ENCODE data around the gene TAMALIN. TPM values are rescaled to one million over a fixed set of nuclear protein-coding genes. Genes with fewer than 3 reads are reported as not detected.
A peak's percentile ranks its signal among the peaks of the same experiment; 100 is the strongest.

The TAMALIN gene
- total and polyA plus RNA-seq, 12 donors, result 1.8 to 44.9 (median 14.9) TPM

DNA sequence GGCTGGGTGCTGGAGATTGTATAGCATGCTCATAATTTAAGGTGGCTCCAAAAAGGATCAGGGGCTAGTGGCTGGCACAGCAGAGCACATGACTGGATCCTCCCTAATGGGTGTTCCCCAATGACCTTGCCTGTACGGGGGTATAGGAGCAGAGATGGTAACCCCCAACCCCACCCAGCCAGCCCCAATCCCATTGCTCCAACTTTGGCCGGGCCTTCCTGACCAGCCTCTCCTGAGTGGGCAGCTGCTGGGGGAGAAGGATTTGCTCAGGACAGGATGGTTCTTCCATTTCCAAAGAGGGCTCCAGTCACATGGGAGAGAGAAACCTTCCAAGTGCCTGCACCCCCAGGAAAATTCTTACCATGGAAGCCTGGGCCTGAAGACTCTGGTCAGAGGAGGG lies 29.2 kb downstream of the TAMALIN start:
- Histone ChIP-seq H3K36me3 (replicated peaks in 1 of 2) (no peaks in the 10 kb centered on the region), H3K27ac (peak overlapping the region; percentile 3 to 92 (median 77)), H3K4me3 (no peak overlapping the region), H3K9me3 (replicated peaks in 1 of 3) (no peaks in the 10 kb centered on the region), H3K27me3 (no peaks in the 10 kb centered on the region), H3K4me1 (replicated peaks in 1 of 2) (peaks cover 27 to 49% of the 10 kb centered on the region in 2 donors)
- 50 to 100% (median 74%) methylated on average over 1 to 2 of the region's 2 CpGs for WGBS, 4 donors
- TF ChIP-seq, protein P1, sequence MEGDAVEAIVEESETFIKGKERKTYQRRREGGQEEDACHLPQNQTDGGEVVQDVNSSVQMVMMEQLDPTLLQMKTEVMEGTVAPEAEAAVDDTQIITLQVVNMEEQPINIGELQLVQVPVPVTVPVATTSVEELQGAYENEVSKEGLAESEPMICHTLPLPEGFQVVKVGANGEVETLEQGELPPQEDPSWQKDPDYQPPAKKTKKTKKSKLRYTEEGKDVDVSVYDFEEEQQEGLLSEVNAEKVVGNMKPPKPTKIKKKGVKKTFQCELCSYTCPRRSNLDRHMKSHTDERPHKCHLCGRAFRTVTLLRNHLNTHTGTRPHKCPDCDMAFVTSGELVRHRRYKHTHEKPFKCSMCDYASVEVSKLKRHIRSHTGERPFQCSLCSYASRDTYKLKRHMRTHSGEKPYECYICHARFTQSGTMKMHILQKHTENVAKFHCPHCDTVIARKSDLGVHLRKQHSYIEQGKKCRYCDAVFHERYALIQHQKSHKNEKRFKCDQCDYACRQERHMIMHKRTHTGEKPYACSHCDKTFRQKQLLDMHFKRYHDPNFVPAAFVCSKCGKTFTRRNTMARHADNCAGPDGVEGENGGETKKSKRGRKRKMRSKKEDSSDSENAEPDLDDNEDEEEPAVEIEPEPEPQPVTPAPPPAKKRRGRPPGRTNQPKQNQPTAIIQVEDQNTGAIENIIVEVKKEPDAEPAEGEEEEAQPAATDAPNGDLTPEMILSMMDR (IDR thresholded peaks at IDR 0.05), result no peak
- TF ChIP-seq POLR2A (IDR thresholded peaks at IDR 0.05), result no peak
- DNase-seq, result peak in 2 of 7 donors; percentile 13 to 35
- intact Hi-C loops (cut with DNase I), result no loop called here

DNA sequence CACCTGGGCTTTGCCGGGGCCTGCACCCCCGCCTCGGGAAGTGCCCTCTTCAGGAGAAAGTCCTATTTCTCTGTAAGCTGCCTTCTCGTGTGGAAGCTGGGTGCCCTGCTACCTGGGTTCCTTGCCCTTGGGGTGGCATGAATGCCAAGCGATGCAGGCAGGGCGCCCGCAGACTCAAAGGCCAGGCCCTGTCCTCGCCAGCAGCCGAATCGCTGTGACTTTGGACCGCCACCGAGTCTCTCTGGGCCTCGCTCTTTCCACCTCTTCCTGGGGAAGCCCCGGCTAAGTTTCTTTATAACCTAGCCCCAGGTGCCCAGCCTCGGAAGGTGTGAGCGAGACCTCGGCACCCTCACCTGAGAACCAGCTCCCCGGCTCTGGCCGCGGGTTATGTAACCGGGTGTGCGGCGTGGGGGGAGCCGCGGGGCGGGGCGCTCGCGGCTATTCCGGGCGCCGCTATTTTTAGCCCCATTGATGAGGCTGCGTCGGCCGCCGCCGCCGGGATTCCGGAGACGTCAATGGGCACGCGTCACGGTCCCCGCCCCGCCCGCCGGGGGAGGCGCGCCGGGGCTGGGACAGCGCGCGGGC lies 29.9 kb downstream of the TAMALIN start:
- intact Hi-C loops (cut with DNase I), result no loop called here
- H3K4me3 ChIP-seq, result peak overlapping the region in 1 of 4 donors; percentile 72
- H3K9me3 ChIP-seq (replicated peaks in 1 of 3), result no peaks in the 10 kb centered on the region
- peak; percentile 80 to 95 (median 93) for DNase-seq
- peaks cover 27 to 49% of the 10 kb centered on the region in 2 donors for H3K4me1 ChIP-seq (replicated peaks in 1 of 2)
- H3K27me3 ChIP-seq, result no peaks in the 10 kb centered on the region
- WGBS, 4 donors, result 5 to 12% (median 6%) methylated on average over 9 to 53 of the region's 53 CpGs; no CpG with 5 or more reads in 1 of the 4 donors
- peak; percentile 45 to 79 for TF ChIP-seq POLR2A (IDR thresholded peaks at IDR 0.05)
- TF ChIP-seq, protein P1 (IDR thresholded peaks at IDR 0.05), result no peak
- peak overlapping the region; percentile 3 to 92 (median 77) for H3K27ac ChIP-seq
- no peaks in the 10 kb centered on the region for H3K36me3 ChIP-seq (replicated peaks in 1 of 2)

DNA sequence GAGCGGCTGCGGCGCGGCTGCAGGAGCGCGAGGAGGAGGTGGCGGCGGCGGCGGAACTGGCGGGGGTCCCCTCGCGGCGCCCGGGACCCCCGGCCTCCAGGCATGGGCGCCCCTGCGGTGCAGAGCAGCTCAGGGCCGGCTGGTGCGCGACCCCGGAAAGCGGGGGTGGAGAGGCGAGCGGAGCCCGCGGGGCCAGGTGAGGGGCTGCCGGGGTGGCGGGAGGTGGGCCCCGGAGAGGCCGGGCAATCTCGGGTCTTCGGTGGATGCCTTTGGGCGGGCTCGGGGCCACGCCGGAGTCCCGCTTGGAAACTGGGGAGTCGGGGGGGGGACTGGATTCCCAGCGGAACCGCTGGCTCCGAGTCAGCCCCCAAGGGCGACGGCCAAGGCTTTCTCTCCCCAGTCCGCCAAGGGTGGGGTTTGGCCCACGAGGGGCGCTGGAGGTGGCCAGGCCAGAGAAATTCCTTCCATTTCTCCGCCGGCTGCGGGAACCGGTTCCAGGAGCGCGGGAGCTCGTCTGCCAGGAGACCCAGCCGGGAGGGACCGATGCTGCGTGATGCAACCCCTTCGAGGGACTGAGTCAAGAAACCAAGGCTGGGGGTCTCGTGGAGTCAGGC lies 30.6 kb downstream of the TAMALIN start:
- Histone ChIP-seq H3K27me3 (no peaks in the 10 kb centered on the region), H3K4me1 (replicated peaks in 1 of 2) (peaks cover 27 to 45% of the 10 kb centered on the region in 2 donors), H3K36me3 (replicated peaks in 1 of 2) (no peaks in the 10 kb centered on the region), H3K4me3 (peak overlapping the region in 3 of 4 donors; percentile 44 to 72 (median 54)), H3K9me3 (replicated peaks in 1 of 3) (no peaks in the 10 kb centered on the region), H3K27ac (peak overlapping the region in 4 of 5 donors; percentile 50 to 94 (median 90))
- intact Hi-C loops (cut with DNase I), result no loop called here
- TF ChIP-seq, protein P1 (IDR thresholded peaks at IDR 0.05), result no peak
- TF ChIP-seq POLR2A (IDR thresholded peaks at IDR 0.05), result peak; percentile 26
- DNase-seq, result peak in 6 of 7 donors; percentile 68 to 79 (median 70)
- 1 to 3% (median 2%) methylated on average over 23 to 56 of the region's 59 CpGs for WGBS, 4 donors

DNA sequence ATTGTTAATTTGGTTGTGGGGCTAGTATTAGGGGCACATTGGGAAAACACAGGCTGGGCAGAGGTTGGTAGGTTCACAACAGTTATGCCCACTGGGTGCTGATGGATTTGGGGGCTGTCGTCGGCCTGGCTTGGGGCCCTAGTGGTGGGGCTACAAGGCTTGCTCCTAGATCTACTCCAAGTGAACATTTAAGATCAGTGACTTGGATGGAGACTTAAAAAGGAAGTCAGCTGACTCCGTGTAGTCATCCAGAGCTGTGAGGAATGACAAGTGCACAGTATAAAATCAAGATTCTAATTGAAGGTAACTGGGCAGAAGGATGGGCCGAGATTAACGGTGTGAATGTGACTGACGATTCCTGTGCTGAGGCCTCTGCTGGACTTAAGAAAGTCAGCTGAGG lies 31.7 kb downstream of the TAMALIN start:
- no peaks in the 10 kb centered on the region for H3K9me3 ChIP-seq (replicated peaks in 1 of 3)
- H3K27me3 ChIP-seq, result no peaks in the 10 kb centered on the region
- peak in 1 of 2 donors; percentile 43 for TF ChIP-seq POLR2A (IDR thresholded peaks at IDR 0.05)
- TF ChIP-seq, protein P1 (IDR thresholded peaks at IDR 0.05), result peak in 1 of 6 experiments; percentile 14
- 54 to 64% (median 57%) methylated on average over 6 of the region's 6 CpGs for WGBS, 4 donors
- peak in 1 of 7 donors; percentile 32 for DNase-seq
- H3K36me3 ChIP-seq (replicated peaks in 1 of 2), result no peaks in the 10 kb centered on the region
- H3K4me3 ChIP-seq, result peak overlapping the region in 1 of 4 donors; percentile 72
- peaks cover 25 to 48% of the 10 kb centered on the region in 2 donors for H3K4me1 ChIP-seq (replicated peaks in 1 of 2)
- intact Hi-C loops (cut with DNase I), result no loop called here
- H3K27ac ChIP-seq, result peak overlapping the region in 4 of 5 donors; percentile 50 to 94 (median 90)

Measured in adrenal gland (tissue), 12 donors.